Smooth muscle cell (in vitro differentiated cells): ENCODE measurements around the gene TMEM132A. TPM values are rescaled to one million over a fixed set of nuclear protein-coding genes. Genes with fewer than 3 reads are reported as not detected.

Source experiments
- DNase-seq: peaks from one replicate; lab custom pipeline; 2025; ENCODE audit not compliant: unreplicated experiment; lab: John Stamatoyannopoulos, UW
- H2AFZ ChIP-seq: fragments of 200-600 bp; sonication (generic); 2 replicates; pipeline ENCODE4 v1.6.0; 2016; ENCODE audit warnings: antibody characterized with exemption, low read depth, mild to moderate bottlenecking
- H3F3A ChIP-seq: fragments of 200-600 bp; sonication (generic); 2 replicates; pipeline ENCODE4 v1.6.0; 2017; ENCODE audit warnings: antibody characterized with exemption, low read depth
- H3K27ac ChIP-seq: fragments of 200-600 bp; sonication (generic); 2 replicates; pipeline ENCODE4 v1.5.1; 2016; ENCODE audit warnings: low read depth, mild to moderate bottlenecking
- H3K27me3 ChIP-seq: fragments of 200-600 bp; sonication (generic); 2 replicates; pipeline ENCODE4 v1.6.1; 2016; ENCODE audit warnings: low read depth, mild to moderate bottlenecking
- H3K36me3 ChIP-seq: fragments of 200-600 bp; sonication (generic); 2 replicates; pipeline ENCODE4 v1.5.1; 2016; ENCODE audit warnings: low read depth
- H3K4me1 ChIP-seq: fragments of 200-600 bp; sonication (generic); 2 replicates; pipeline ENCODE4 v1.5.1; 2016; ENCODE audit warnings: low read depth
- H3K4me2 ChIP-seq: fragments of 200-600 bp; sonication (generic); 2 replicates; pipeline ENCODE4 v1.6.0; 2016; ENCODE audit warnings: mild to moderate bottlenecking
- H3K4me3 ChIP-seq: fragments of 200-600 bp; sonication (generic); 2 replicates; pipeline ENCODE4 v1.5.1; 2016; ENCODE audit warnings: mild to moderate bottlenecking
- H3K79me2 ChIP-seq: fragments of 200-600 bp; sonication (generic); 2 replicates; pipeline ENCODE4 v1.6.0; 2016; ENCODE audit warnings: low read depth, mild to moderate bottlenecking
- H3K9ac ChIP-seq: fragments of 200-600 bp; sonication (generic); 2 replicates; pipeline ENCODE4 v1.6.0; 2016; ENCODE audit warnings: low read depth
- H3K9me3 ChIP-seq: fragments of 200-600 bp; sonication (generic); replicated peaks from 2 replicates; pipeline ENCODE4 v1.5.1; 2016; ENCODE audit warnings: low read depth
- H4K20me1 ChIP-seq: fragments of 200-600 bp; sonication (generic); 2 replicates; pipeline ENCODE4 v1.6.0; 2016; ENCODE audit warnings: low read depth
- CTCF ChIP-seq: fragments of 200-600 bp; sonication (generic); IDR thresholded peaks from 2 replicates; pipeline ENCODE4 v1.5.1; 2017; ENCODE audit warnings: borderline replicate concordance, mild to moderate bottlenecking, antibody characterized with exemption; ENCODE audit not compliant: insufficient read depth, poor library complexity, severe bottlenecking
- WGBS: methylation state at CpG from one replicate; pipeline ENCODE4 v1.1.7; 2016; ENCODE audit warnings: low lambda C conversion rate; 5-methylcytosine and 5-hydroxymethylcytosine counted together
- polyA plus RNA-seq: library from polyadenylated mRNA; unstranded; fragments of >200 nt; fragmentation: Nextera tagmentation; extraction: Ambion mirVana; gene quantifications from 2 replicates; pipeline ENCODE4 v1.2.1, GENCODE V29; 2016
- total RNA-seq: library from RNA; depleted of rRNA; stranded (reverse); fragments of >200 nt; gene quantifications from 2 replicates; pipeline ENCODE4 v1.2.3, GENCODE V29; 2014

Gene TMEM132A
- total and polyA plus RNA-seq, 2 experiments from 2014 or later: 40.7 to 91.3 TPM

- no peak overlapping the region for H3K27ac ChIP-seq
- peaks cover 3% of the 10 kb centered on the region for H3K36me3 ChIP-seq
- no peaks in the 10 kb centered on the region for H3F3A ChIP-seq
- no peaks in the 10 kb centered on the region for H3K79me2 ChIP-seq
- H3K4me1 ChIP-seq: peaks cover 13% of the 10 kb centered on the region
- no peaks in the 10 kb centered on the region for H3K27me3 ChIP-seq
- DNase-seq: no peak
- 96% methylated on average over 16 of the region's 16 CpGs for WGBS
- TF ChIP-seq CTCF: no peak
- H3K4me3 ChIP-seq: no peak overlapping the region
- no peak overlapping the region for H3K9ac ChIP-seq
- no peak overlapping the region for H3K4me2 ChIP-seq
- H3K9me3 ChIP-seq: no peaks in the 10 kb centered on the region
- no peak overlapping the region for H2AFZ ChIP-seq
- peaks cover 3% of the 10 kb centered on the region for H4K20me1 ChIP-seq
Observed at GRCh38 chr11:60927600-60927999, 3.3 kb downstream of the TMEM132A start.

- WGBS: 97% methylated on average over 20 of the region's 20 CpGs
- TF ChIP-seq CTCF: no peak
Observed at GRCh38 chr11:60928563-60929001, 4.3 kb downstream of the TMEM132A start.

GRCh38 chr11:60929764-60930163 is 5.5 kb downstream of the TMEM132A start:
- DNase-seq: no peak
- H3K4me3 ChIP-seq: no peak overlapping the region
- 90% methylated on average over 4 of the region's 4 CpGs for WGBS
- no peaks in the 10 kb centered on the region for H3K79me2 ChIP-seq
- H3K27ac ChIP-seq: no peak overlapping the region
- H2AFZ ChIP-seq: no peak overlapping the region
- H3F3A ChIP-seq: no peaks in the 10 kb centered on the region
- no peak for TF ChIP-seq CTCF
- H3K36me3 ChIP-seq: peaks cover 3% of the 10 kb centered on the region
- no peak overlapping the region for H3K9ac ChIP-seq
- H3K9me3 ChIP-seq: no peaks in the 10 kb centered on the region
- H3K4me2 ChIP-seq: no peak overlapping the region
- peaks cover 3% of the 10 kb centered on the region for H4K20me1 ChIP-seq
- H3K27me3 ChIP-seq: no peaks in the 10 kb centered on the region
- H3K4me1 ChIP-seq: peaks cover 12% of the 10 kb centered on the region

More at GRCh38 chr11:60928563-60929001, 4.3 kb downstream of the TMEM132A start:
- Histone ChIP-seq H2AFZ (no peak overlapping the region), H3K79me2 (no peaks in the 10 kb centered on the region), H3K27me3 (no peaks in the 10 kb centered on the region), H3K4me2 (no peak overlapping the region), H4K20me1 (peaks cover 3% of the 10 kb centered on the region), H3K36me3 (peaks cover 3% of the 10 kb centered on the region), H3F3A (no peaks in the 10 kb centered on the region), H3K9ac (no peak overlapping the region), H3K27ac (no peak overlapping the region), H3K9me3 (no peaks in the 10 kb centered on the region), H3K4me3 (no peak overlapping the region), H3K4me1 (peaks cover 13% of the 10 kb centered on the region)
- DNase-seq: no peak

- Histone ChIP-seq H3K27ac (no peak overlapping the region), H3K9me3 (no peaks in the 10 kb centered on the region), H3K36me3 (peaks cover 3% of the 10 kb centered on the region), H3K79me2 (no peaks in the 10 kb centered on the region), H3K9ac (no peak overlapping the region), H2AFZ (no peak overlapping the region), H3K4me2 (no peak overlapping the region), H3K4me3 (no peak overlapping the region), H3F3A (no peaks in the 10 kb centered on the region), H3K4me1 (peaks cover 6% of the 10 kb centered on the region), H4K20me1 (peaks cover 3% of the 10 kb centered on the region), H3K27me3 (no peaks in the 10 kb centered on the region)
- DNase-seq: no peak
- TF ChIP-seq CTCF: no peak
- WGBS: 97% methylated on average over 4 of the region's 4 CpGs
Observed at GRCh38 chr11:60930394-60930793, 6.1 kb downstream of the TMEM132A start.
